ENCODE results near the gene PCDHGC4.

PCDHGC4 gene

DNA sequence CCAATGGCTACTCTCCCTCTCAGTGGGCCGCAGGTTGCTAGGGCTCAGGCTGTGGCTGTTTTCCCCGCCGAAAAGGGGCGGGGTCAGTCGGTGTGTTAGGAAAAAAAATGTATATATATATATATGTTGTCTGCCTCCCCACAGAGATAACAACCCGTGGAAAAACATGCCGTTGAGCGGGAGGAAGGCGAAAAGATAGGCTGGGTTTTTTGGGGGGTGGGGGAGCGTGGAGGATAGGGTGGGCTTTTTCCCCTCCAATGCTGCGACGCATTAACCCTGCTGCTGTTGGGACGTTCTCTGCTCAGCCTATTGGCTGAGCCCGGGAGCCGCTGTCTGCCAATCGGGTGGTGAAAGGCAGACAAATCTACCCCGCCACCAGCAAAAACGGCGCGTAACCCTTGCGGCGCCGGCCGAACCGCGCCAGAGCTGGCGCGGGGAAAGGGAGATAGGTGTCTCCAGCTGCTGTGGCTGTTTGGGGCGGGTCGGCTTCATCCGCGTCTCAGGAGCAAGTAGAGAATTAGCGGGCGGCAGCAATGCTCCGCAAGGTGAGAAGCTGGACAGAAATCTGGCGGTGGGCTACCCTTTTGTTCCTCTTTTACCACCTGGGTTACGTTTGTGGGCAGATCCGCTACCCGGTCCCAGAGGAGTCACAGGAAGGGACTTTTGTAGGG lies at the start of gene PCDHGC4:
PCDHGC4 (plus strand) TSS at position 390 of the 671 bp plus-strand sequence; CDS start at position 534, 144 bp downstream.
- DNase-seq (ENCODE audit: low read depth), result no peak

DNA sequence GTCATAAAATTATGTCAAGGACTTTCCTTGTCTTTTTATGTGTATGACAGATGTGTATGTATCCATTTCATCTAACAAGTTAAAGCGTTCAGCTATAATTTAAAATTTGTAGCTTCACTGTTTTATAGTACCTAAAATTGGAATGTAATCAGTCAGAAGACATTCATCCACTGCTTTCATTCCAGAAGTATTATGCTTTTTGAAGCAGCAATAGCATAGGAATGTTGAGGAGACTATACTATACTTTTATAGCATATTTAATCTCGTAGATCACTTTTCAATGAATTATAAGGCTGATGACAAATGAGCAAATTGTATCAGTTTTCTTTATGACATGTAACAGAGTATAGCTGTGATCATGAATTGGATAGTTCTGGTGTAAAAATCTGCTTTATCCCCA lies 47.6 kb upstream of the PCDHGC4 start:
- DNase-seq (ENCODE audit: low read depth), result no peak

GRCh38 chr5:141439411-141440141 lies 45.3 kb upstream of the PCDHGC4 start:
- no peak for DNase-seq (ENCODE audit: low read depth)

DNA sequence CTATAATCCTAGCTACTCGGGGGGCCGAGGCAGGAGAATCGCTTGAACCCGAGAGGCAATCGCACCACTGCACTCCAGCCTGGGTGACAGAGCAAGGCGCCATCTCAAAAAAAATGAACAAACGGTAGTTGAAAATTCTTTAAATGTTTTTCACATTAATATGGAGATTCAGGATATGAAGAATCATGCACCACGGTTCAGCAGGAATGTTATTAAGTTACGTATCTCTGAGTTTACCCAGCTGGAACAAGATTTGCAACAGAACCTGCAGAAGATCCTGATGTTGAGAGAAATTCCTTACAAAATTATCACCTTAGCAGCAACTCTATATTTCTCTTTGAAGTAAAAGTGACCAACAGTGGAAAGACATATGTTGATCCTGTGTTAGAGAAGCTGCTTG lies 44.5 kb upstream of the PCDHGC4 start:
- DNase-seq (ENCODE audit: low read depth), result no peak

GRCh38 chr5:141441571-141442170 lies 43.2 kb upstream of the PCDHGC4 start:
- DNase-seq (ENCODE audit: low read depth), result no peak

DNA sequence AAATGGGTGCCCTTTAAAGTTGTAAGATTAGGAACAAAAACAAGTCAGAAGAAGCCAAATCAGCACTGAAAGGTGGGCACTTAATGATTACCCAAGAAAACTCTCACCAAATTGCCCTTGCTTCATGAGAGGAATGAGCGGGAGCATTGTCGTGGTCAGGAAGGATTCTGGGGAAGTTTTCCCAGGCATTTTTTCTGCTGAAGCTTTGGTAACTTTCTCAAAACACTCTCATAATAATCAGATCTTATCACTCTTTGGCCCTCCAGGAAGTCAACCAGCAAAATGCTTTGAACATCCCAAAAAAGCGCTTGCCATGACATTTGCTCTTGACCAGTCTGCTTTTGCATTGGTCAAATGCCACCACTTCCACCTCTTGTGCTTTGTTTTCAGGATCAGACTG lies 19.5 kb upstream of the PCDHGC4 start:
- DNase-seq (ENCODE audit: low read depth), result no peak

- peak; percentile 58 for DNase-seq (ENCODE audit: low read depth)
Observed at GRCh38 chr5:141475625-141476131, 9.2 kb upstream of the PCDHGC4 start, which contains the start of gene PCDHGC3. Gene PCDHGC3, plus strand, starts transcription at chr5:141475966. Its CDS starts 151 bp downstream, at chr5:141476117.

DNA sequence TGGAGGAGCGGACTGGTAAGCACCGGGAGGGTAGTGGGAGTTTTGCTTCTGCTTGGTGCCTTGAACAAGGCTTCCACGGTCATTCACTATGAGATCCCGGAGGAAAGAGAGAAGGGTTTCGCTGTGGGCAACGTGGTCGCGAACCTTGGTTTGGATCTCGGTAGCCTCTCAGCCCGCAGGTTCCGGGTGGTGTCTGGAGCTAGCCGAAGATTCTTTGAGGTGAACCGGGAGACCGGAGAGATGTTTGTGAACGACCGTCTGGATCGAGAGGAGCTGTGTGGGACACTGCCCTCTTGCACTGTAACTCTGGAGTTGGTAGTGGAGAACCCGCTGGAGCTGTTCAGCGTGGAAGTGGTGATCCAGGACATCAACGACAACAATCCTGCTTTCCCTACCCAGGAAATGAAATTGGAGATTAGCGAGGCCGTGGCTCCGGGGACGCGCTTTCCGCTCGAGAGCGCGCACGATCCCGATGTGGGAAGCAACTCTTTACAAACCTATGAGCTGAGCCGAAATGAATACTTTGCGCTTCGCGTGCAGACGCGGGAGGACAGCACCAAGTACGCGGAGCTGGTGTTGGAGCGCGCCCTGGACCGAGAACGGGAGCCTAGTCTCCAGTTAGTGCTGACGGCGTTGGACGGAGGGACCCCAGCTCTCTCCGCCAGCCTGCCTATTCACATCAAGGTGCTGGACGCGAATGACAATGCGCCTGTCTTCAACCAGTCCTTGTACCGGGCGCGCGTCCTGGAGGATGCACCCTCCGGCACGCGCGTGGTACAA lies 8.5 kb upstream of the PCDHGC4 start:
- DNase-seq (ENCODE audit: low read depth), result peak; percentile 22

DNA sequence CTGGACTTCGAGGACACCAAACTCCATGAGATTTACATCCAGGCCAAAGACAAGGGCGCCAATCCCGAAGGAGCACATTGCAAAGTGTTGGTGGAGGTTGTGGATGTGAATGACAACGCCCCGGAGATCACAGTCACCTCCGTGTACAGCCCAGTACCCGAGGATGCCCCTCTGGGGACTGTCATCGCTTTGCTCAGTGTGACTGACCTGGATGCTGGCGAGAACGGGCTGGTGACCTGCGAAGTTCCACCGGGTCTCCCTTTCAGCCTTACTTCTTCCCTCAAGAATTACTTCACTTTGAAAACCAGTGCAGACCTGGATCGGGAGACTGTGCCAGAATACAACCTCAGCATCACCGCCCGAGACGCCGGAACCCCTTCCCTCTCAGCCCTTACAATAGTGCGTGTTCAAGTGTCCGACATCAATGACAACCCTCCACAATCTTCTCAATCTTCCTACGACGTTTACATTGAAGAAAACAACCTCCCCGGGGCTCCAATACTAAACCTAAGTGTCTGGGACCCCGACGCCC lies 7.7 kb upstream of the PCDHGC4 start:
- DNase-seq (ENCODE audit: low read depth), result no peak

DNA sequence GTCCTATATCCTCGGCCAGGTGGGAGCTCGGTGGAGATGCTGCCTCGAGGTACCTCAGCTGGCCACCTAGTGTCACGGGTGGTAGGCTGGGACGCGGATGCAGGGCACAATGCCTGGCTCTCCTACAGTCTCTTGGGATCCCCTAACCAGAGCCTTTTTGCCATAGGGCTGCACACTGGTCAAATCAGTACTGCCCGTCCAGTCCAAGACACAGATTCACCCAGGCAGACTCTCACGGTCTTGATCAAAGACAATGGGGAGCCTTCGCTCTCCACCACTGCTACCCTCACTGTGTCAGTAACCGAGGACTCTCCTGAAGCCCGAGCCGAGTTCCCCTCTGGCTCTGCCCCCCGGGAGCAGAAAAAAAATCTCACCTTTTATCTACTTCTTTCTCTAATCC lies 7.0 kb upstream of the PCDHGC4 start:
- DNase-seq (ENCODE audit: low read depth), result no peak

GRCh38 chr5:141478321-141478945 lies 6.4 kb upstream of the PCDHGC4 start:
- DNase-seq (ENCODE audit: low read depth), result no peak

DNA sequence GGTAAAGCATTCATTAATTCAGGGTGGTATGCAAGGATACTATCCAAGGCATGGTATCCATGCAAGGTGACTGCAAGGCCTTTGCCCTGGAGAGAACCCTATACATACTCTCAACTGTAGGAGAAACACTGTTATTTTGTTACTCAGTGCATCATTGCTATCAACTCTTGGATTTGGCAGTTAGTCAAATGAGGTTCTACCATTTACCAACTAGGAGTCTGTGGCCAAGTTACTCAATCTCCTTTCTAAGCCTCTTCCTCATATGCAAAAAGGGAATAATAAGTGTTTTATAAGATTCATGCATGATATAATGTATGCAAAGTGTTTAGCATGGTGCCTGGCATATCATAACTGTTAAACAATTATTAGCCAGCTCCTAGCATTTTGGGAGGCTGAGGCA lies 5.1 kb upstream of the PCDHGC4 start:
- DNase-seq (ENCODE audit: low read depth), result no peak

DNA sequence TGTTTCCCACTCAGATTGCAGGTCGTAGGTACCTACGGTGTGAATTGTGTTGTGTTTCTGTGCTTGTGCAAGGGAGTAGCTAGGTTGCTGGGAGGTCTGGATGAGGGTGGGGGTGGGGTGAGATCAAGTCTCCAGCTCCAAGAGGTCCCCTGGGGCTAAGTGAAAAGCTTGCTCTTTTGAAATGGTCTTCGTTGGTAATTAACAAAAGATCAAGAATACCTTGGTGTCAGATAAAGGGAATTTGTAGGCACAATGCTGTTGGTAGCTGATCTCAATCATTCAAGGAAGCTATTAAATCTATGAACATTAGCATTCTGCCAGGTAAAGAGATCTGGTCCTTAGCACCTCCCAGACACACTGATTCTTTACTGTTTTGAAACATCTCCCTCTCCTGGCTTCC lies 928 bp upstream of the PCDHGC4 start:
- no peak for DNase-seq (ENCODE audit: low read depth)

- DNase-seq (ENCODE audit: low read depth), result no peak
Observed at GRCh38 chr5:141484310-141484640, 555 bp upstream of the PCDHGC4 start.

DNA sequence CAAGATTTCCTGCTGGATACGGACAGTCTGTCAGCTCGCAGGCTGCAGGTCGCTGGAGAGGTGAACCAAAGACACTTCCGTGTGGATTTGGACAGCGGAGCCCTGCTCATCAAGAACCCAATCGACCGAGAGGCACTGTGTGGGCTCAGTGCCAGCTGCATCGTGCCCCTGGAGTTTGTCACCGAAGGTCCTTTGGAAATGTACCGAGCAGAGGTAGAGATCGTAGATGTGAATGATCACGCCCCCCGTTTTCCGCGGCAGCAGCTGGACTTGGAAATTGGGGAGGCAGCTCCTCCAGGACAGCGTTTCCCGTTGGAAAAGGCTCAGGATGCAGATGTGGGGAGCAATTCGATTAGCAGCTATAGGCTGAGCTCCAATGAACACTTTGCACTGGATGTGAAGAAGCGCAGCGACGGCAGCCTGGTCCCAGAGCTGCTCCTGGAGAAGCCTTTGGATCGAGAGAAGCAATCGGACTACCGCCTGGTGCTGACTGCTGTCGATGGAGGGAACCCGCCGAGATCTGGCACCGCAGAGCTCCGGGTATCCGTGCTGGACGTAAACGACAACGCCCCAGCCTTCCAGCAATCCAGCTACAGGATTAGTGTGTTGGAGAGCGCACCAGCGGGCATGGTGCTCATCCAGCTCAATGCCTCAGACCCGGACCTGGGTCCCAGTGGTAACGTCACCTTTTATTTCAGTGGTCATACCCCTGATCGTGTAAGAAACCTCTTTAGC lies 658 bp downstream of the PCDHGC4 start:
- DNase-seq (ENCODE audit: low read depth), result no peak

DNA sequence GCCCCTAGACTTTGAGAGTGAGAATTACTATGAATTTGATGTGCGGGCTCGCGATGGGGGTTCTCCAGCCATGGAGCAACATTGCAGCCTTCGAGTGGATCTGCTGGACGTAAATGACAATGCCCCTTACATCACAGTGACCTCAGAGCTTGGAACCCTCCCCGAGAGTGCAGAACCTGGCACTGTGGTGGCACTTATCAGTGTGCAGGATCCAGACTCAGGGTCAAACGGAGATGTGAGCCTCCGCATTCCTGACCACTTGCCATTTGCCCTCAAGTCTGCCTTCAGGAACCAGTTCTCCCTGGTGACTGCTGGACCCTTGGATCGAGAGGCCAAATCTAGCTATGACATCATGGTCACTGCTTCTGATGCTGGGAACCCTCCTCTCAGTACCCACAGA lies 1.3 kb downstream of the PCDHGC4 start:
- DNase-seq (ENCODE audit: low read depth), result no peak

DNA sequence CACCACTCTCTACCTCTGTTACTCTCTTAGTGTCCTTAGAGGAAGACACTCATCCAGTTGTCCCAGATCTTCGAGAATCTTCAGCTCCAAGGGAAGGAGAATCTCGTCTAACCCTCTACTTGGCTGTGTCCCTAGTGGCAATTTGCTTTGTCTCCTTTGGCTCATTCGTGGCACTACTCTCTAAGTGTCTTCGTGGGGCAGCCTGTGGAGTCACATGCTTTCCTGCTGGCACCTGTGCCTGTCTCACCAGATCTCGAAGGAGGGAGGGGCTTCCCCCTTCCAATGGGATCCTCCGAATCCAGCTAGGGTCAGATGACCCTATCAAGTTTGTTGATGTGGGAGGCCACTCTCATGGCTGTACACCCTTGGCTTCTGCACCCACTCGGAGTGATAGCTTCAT lies 2.3 kb downstream of the PCDHGC4 start:
- DNase-seq (ENCODE audit: low read depth), result no peak

DNA sequence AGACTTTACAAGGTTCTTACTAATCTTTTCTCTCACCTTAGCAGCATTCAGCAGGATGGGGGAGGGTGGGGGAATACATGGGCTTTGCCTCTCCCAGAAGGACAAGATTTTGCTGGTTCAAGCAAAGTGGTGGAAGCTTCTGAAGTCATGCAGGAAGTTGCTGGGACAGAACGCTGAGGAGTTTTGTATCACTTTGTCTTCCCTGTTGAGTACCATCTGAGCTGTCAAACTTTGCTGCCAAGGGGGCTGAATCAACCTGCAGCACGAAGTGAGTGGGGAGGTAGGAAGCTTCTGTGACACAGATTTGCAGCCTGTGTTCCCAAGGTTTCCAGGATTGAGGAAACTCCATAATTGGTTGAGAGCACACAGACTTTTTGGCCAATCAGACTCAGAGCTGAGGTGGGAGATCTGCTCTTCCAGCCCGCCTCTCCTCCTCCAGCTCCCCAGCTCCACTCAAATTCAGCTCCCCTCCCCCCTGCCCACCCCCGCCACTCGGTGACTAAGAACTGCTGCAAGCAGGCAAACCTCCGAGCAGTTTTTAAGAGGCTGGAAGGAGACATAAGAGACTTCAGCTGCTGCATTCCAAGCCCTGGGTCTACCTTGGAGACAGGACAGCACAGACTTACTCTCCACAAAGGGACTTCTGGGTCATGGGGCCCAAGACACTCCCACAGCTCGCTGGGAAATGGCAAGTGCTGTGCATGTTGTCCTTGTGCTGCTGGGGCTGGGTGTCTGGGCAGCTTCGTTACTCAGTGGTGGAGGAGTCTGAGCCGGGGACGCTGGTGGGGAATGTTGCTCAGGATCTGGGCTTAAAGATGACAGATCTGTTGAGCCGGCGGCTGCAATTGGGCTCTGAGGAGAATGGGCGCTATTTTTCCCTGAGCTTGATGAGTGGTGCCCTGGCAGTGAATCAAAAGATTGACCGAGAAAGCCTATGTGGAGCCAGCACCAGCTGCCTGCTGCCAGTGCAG lies 4.0 kb downstream of the PCDHGC4 start, which contains the start of gene PCDHGC5:
PCDHGC5 (plus strand) TSS at position 491 of the 971 bp plus-strand sequence; CDS start at position 651, 160 bp downstream.
- DNase-seq (ENCODE audit: low read depth), result no peak

DNA sequence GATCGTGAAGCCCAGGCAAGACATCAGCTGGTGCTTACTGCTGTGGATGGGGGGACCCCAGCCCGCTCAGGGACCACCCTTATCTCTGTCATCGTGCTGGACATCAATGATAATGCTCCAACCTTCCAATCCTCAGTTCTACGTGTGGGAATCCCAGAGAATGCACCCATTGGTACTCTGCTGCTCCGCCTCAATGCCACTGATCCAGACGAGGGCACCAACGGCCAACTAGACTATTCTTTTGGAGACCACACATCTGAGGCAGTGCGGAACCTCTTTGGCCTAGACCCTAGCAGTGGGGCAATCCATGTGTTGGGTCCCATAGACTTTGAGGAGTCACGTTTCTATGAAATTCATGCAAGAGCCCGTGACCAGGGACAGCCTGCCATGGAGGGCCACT lies 5.0 kb downstream of the PCDHGC4 start:
- no peak for DNase-seq (ENCODE audit: low read depth)

DNA sequence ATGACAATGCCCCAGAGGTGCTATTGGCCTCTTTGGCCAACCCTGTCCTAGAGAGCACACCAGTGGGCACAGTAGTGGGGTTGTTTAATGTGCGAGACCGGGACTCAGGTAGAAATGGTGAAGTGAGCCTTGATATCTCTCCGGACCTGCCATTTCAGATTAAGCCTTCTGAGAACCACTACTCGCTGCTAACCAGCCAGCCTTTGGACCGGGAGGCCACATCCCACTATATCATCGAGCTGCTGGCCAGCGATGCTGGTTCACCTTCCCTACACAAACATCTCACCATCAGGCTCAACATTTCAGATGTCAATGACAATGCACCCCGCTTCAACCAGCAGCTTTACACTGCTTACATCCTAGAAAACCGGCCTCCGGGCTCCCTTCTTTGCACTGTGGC lies 5.4 kb downstream of the PCDHGC4 start:
- DNase-seq (ENCODE audit: low read depth), result no peak

Measured in HS-27A (cell line).